H1 (cell line): ENCODE data around the gene COL11A1. TPM values are rescaled to one million over a fixed set of nuclear protein-coding genes. Genes with fewer than 3 reads are reported as not detected.

Source experiments
- CTCF ChIA-PET: fragments of 300-600 bp; sonication (Branson Sonifier 250); formaldehyde crosslinking; loops from one replicate; lab custom pipeline; 2021; ENCODE audit not compliant: partially characterized antibody; lab: Charles Lee
- POLR2A ChIA-PET: fragments of 300-600 bp; sonication (Branson Sonifier 250); formaldehyde crosslinking; loops from one replicate; lab custom pipeline; 2021; ENCODE audit warnings: inconsistent platforms; ENCODE audit not compliant: partially characterized antibody; lab: Charles Lee
- DNase-seq, 2 experiments: peaks; one replicate each; pipeline versions ENCODE4 v3.0.0 to v3.0.0-alpha.2; 2010 to 2022; ENCODE audit warnings: low spot score in 2 of 2, low read depth in 1 of 2, mixed read lengths in 1 of 2
- FAIRE-seq: peaks from 2 replicates; lab custom pipeline; 2011; peaks lifted over from hg19 to GRCh38; lab: Jason Lieb, UNC
- H2AFZ ChIP-seq: 2 replicates; pipeline ENCODE4 v1.8.1; 2012; ENCODE audit warnings: low read length, inconsistent platforms
- H2AK5ac ChIP-seq: 2 replicates; pipeline ENCODE4 v1.6.1; 2013; ENCODE audit warnings: low read depth, low read length
- H2BK120ac ChIP-seq: replicated peaks from 2 replicates; pipeline ENCODE3; 2013; ENCODE audit warnings: low read depth, low read length, inconsistent platforms
- H2BK12ac ChIP-seq: 2 replicates; pipeline ENCODE4 v1.6.1; 2013; ENCODE audit warnings: low read depth, low read length
- H2BK15ac ChIP-seq: 2 replicates; pipeline ENCODE4 v1.6.1; 2013; ENCODE audit warnings: low read length
- H2BK20ac ChIP-seq: 2 replicates; pipeline ENCODE4 v1.6.1; 2013; ENCODE audit warnings: low read length
- H2BK5ac ChIP-seq: 2 replicates; pipeline ENCODE4 v1.6.1; 2013; ENCODE audit warnings: low read depth, low read length
- H3K14ac ChIP-seq: 2 replicates; pipeline ENCODE4 v1.6.1; 2013; ENCODE audit warnings: inconsistent platforms; ENCODE audit not compliant: insufficient read length
- H3K18ac ChIP-seq: 2 replicates; pipeline ENCODE4 v1.6.1; 2013; ENCODE audit warnings: low read length; ENCODE audit errors: extremely low read depth
- H3K23ac ChIP-seq: 2 replicates; pipeline ENCODE4 v1.6.1; 2013; ENCODE audit warnings: inconsistent platforms; ENCODE audit not compliant: insufficient read length
- H3K23me2 ChIP-seq: 2 replicates; pipeline ENCODE4 v1.6.1; 2013; ENCODE audit warnings: low read depth, low read length
- H3K27ac ChIP-seq: 2 replicates; pipeline ENCODE4 v1.6.1; 2011; ENCODE audit warnings: low read depth, low read length, inconsistent platforms
- H3K27me3 ChIP-seq, 4 experiments: replicated peaks in 1 of 4; 1 replicate in 1 of 4; 2 replicates in 3 of 4; pipeline versions ENCODE4 v1.6.1 to v1.8.1; 2011 to 2013; ENCODE audit warnings: low read length in 3 of 4, mild to moderate bottlenecking in 3 of 4, inconsistent platforms in 2 of 4, mixed read lengths in 2 of 4, moderate library complexity in 1 of 4; ENCODE audit not compliant: control insufficient read depth in 3 of 4, insufficient read depth in 3 of 4; ENCODE audit errors: extremely low read depth in 1 of 4
- H3K36me3 ChIP-seq, 4 experiments: 2 replicates each; pipeline versions ENCODE4 v1.6.1 to v1.8.1; 2011 to 2013; ENCODE audit warnings: mild to moderate bottlenecking in 4 of 4, low read length in 3 of 4, moderate library complexity in 2 of 4, control low read depth in 1 of 4, inconsistent platforms in 1 of 4; ENCODE audit not compliant: insufficient read depth in 4 of 4, control insufficient read depth in 2 of 4
- H3K4ac ChIP-seq: replicated peaks from 2 replicates; pipeline ENCODE3; 2013; ENCODE audit warnings: low read length, low read depth, mixed read lengths, inconsistent platforms; ENCODE audit not compliant: insufficient read length
- H3K4me1 ChIP-seq, 4 experiments: replicated peaks in 1 of 4; 1 replicate in 1 of 4; 2 replicates in 3 of 4; pipeline versions ENCODE4 v1.6.1 to v1.8.1; 2011 to 2013; ENCODE audit warnings: low read length in 3 of 4, inconsistent platforms in 2 of 4, mixed read lengths in 1 of 4; ENCODE audit not compliant: insufficient read depth in 4 of 4, control insufficient read depth in 3 of 4
- H3K4me2 ChIP-seq, 2 experiments: 2 replicates each; pipeline versions ENCODE4 v1.6.1 to v1.8.1; 2011 to 2013; ENCODE audit warnings: low read depth in 2 of 2, low read length in 2 of 2, control low read depth in 1 of 2, inconsistent platforms in 1 of 2, mild to moderate bottlenecking in 1 of 2; ENCODE audit not compliant: insufficient read depth in 1 of 2
- H3K4me3 ChIP-seq, 4 experiments: fragments of 200-600, 300-600 bp in 1 of 4; sonication (generic), shearing (Covaris generic), sonication (Bioruptor Twin) in 1 of 4; 2 replicates each; pipeline versions ENCODE4 v1.5.1 to v1.8.1; 2011 to 2016; ENCODE audit warnings: low read length in 4 of 4, low read depth in 3 of 4, control low read depth in 2 of 4, inconsistent platforms in 2 of 4, mild to moderate bottlenecking in 2 of 4, mixed read lengths in 1 of 4, moderate library complexity in 1 of 4; ENCODE audit not compliant: insufficient read depth in 2 of 4; ENCODE audit errors: extremely low read depth in 1 of 4
- H3K56ac ChIP-seq: replicated peaks from 2 replicates; pipeline ENCODE3; 2013; ENCODE audit warnings: low read depth, mild to moderate bottlenecking, mixed read lengths, low read length, inconsistent platforms; ENCODE audit not compliant: insufficient read length
- H3K79me1 ChIP-seq: 2 replicates; pipeline ENCODE4 v1.6.1; 2013; ENCODE audit warnings: low read depth, low read length, control low read depth
- H3K79me2 ChIP-seq, 2 experiments: 2 replicates each; pipeline versions ENCODE4 v1.6.1 to v1.8.1; 2012 to 2013; ENCODE audit warnings: low read length in 2 of 2, mild to moderate bottlenecking in 2 of 2, inconsistent platforms in 1 of 2; ENCODE audit not compliant: insufficient read depth in 2 of 2, control insufficient read depth in 1 of 2
- H3K9ac ChIP-seq, 4 experiments: replicated peaks in 1 of 4; 1 replicate in 1 of 4; 2 replicates in 3 of 4; pipeline versions ENCODE4 v1.6.1 to v1.8.1; 2011 to 2013; ENCODE audit warnings: low read depth in 3 of 4, low read length in 3 of 4, control low read depth in 2 of 4, mild to moderate bottlenecking in 2 of 4, moderate library complexity in 2 of 4, inconsistent platforms in 1 of 4; ENCODE audit errors: extremely low read depth in 1 of 4
- H3K9me3 ChIP-seq, 2 experiments: 2 replicates each; pipeline versions ENCODE4 v1.6.1 to v1.8.1; 2012 to 2013; ENCODE audit warnings: mild to moderate bottlenecking in 2 of 2, moderate library complexity in 2 of 2, control low read depth in 1 of 2, inconsistent platforms in 1 of 2, low read depth in 1 of 2, low read length in 1 of 2, mixed read lengths in 1 of 2; ENCODE audit not compliant: insufficient read depth in 2 of 2
- H4K20me1 ChIP-seq, 2 experiments: replicated peaks in 1 of 2; 2 replicates each; pipeline versions ENCODE3 to v1.8.1; 2011 to 2013; ENCODE audit warnings: inconsistent platforms in 2 of 2, low read length in 2 of 2, mild to moderate bottlenecking in 1 of 2; ENCODE audit not compliant: insufficient read depth in 2 of 2, control insufficient read depth in 1 of 2
- H4K5ac ChIP-seq: 2 replicates; pipeline ENCODE4 v1.6.1; 2013; ENCODE audit warnings: low read length, low read depth, mixed read lengths, inconsistent platforms; ENCODE audit not compliant: insufficient read length
- H4K8ac ChIP-seq: 2 replicates; pipeline ENCODE4 v1.8.0; 2013; ENCODE audit warnings: mild to moderate bottlenecking, moderate library complexity, low read length, inconsistent platforms; ENCODE audit not compliant: insufficient read depth; ENCODE audit errors: extremely low read depth
- H4K91ac ChIP-seq: replicated peaks from 2 replicates; pipeline ENCODE3; 2013; ENCODE audit warnings: low read length, mixed read lengths, inconsistent platforms; ENCODE audit not compliant: insufficient read length
- EZH2 ChIP-seq: fragments of 200-600 bp; sonication (generic); IDR thresholded peaks from 2 replicates; pipeline ENCODE4 v1.7.1; 2012; ENCODE audit warnings: low read depth, mild to moderate bottlenecking, moderate library complexity, low read length, inconsistent platforms; ENCODE audit not compliant: severe bottlenecking
- WGBS, 2 experiments: shearing (Covaris generic) in 1 of 2; methylation state at CpG; one replicate each; pipeline versions ENCODE4 v1.1.6 to v1.1.7; 2013 to 2015; ENCODE audit warnings: low lambda C conversion rate in 2 of 2, mixed read lengths in 2 of 2, inconsistent platforms in 1 of 2, low coverage in 1 of 2, missing lambda C conversion rate in 1 of 2; ENCODE audit not compliant: insufficient replicate concordance in 2 of 2, insufficient coverage in 1 of 2, insufficient read length in 1 of 2; ENCODE audit errors: extremely low coverage in 1 of 2, missing lambda C conversion rate in 1 of 2; 5-methylcytosine and 5-hydroxymethylcytosine counted together
- polyA plus RNA-seq, 7 experiments: library from polyadenylated mRNA; depleted of rRNA in 3 of 7; stranded (reverse) in 5 of 7; unstranded in 2 of 7; fragments of >200 nt in 5 of 7; fragments of 200-250 nt in 2 of 7; gene quantifications; 1 replicate in 5 of 7; 2 replicates in 1 of 7; 4 replicates in 1 of 7; pipeline versions ENCODE4 v1.2.1 to v1.2.3, GENCODE V29; 2011 to 2013; ENCODE audit warnings: missing spikeins in 2 of 7, mixed read lengths in 2 of 7
- total RNA-seq: library from RNA; stranded (reverse); fragmentation: NEBNext Ultra II Directional; extraction: Animal tissue kit (Norgen Biotek cat#: 25700); gene quantifications from 2 replicates; pipeline ENCODE4 v1.2.1, GENCODE V29; 2021

The COL11A1 gene
- total and polyA plus RNA-seq, 2 of the 8 experiments (the other 6 are each of a cell fraction or from before 2014, with no cell fraction given) = 4.0 to 27.9 TPM

- no peak overlapping the region for H2BK15ac ChIP-seq
- no peak overlapping the region for H3K27ac ChIP-seq
- H2BK5ac ChIP-seq = no peak overlapping the region
- H3K18ac ChIP-seq = no peak overlapping the region
- H3K56ac ChIP-seq = no peak overlapping the region
- TF ChIP-seq EZH2 = no peak
- no peak overlapping the region for H2AK5ac ChIP-seq
- 91% methylated on average over 2 of the region's 2 CpGs; no CpG with 5 or more reads in 1 of the 2 experiments for WGBS, 2 experiments
- H3K36me3 ChIP-seq = peaks cover 0 to 2% (median 0%) of the 10 kb centered on the region in 4 experiments; a peak in 1 of 8 replicates
- H3K9me3 ChIP-seq = no peaks in the 10 kb centered on the region
- no peaks in the 10 kb centered on the region for H3K79me1 ChIP-seq
- H4K91ac ChIP-seq = no peak overlapping the region
- no peak overlapping the region for H3K4ac ChIP-seq
- ChIA-PET POLR2A (no interaction called here), CTCF (no interaction called here)
- FAIRE-seq (no peak), DNase-seq (no peak)
- no peak overlapping the region for H2BK12ac ChIP-seq
- no peak overlapping the region for H4K8ac ChIP-seq
- H2BK120ac ChIP-seq = no peak overlapping the region
- H3K23me2 ChIP-seq = no peaks in the 10 kb centered on the region
- H3K27me3 ChIP-seq = peaks cover 0 to 1% (median 0%) of the 10 kb centered on the region in 4 experiments; a peak in 1 of 7 replicates
- no peak overlapping the region for H4K5ac ChIP-seq
- H3K79me2 ChIP-seq = no peaks in the 10 kb centered on the region
- H3K4me3 ChIP-seq = no peak overlapping the region
- H3K4me2 ChIP-seq = no peak overlapping the region
- no peak overlapping the region for H3K23ac ChIP-seq
- H3K9ac ChIP-seq = no peak overlapping the region
- H3K14ac ChIP-seq = no peak overlapping the region
- no peak overlapping the region for H2AFZ ChIP-seq
- H2BK20ac ChIP-seq = no peak overlapping the region
- no peaks in the 10 kb centered on the region for H4K20me1 ChIP-seq
- no peaks in the 10 kb centered on the region for H3K4me1 ChIP-seq
Observed at GRCh38 chr1:103069201-103069600, 39.1 kb downstream of the COL11A1 start.
